Spleen (tissue), 11 donors: ENCODE measurements around the gene RFNG. TPM values are rescaled to one million over a fixed set of nuclear protein-coding genes. Genes with fewer than 3 reads are reported as not detected.
A peak's percentile ranks its signal among the peaks of the same experiment; 100 is the strongest.

Source experiments
- DNase-seq: peaks from one replicate; pipeline ENCODE4 v3.0.0-alpha.2; 2020
- H3K27ac ChIP-seq, 8 donors: fragments of 200-600 bp; sonication (generic) in 7 of 8; 1 replicate in 4 of 8; 2 replicates in 4 of 8; pipeline versions ENCODE4 v1.5.0 to v1.8.0; 2016 to 2021; ENCODE audit warnings: inconsistent platforms in 4 of 8, mild to moderate bottlenecking in 4 of 8, moderate library complexity in 1 of 8
- H3K27me3 ChIP-seq, 7 donors: fragments of 200-600 bp; sonication (generic) in 6 of 7; replicated peaks in 1 of 7; 1 replicate in 4 of 7; 2 replicates in 3 of 7; pipeline versions ENCODE4 v1.5.0 to v1.8.0; 2016 to 2021; ENCODE audit warnings: inconsistent platforms in 3 of 7, mild to moderate bottlenecking in 1 of 7
- H3K36me3 ChIP-seq, 6 donors: fragments of 200-600 bp; sonication (generic) in 5 of 6; 1 replicate in 4 of 6; 2 replicates in 2 of 6; pipeline versions ENCODE4 v1.5.0 to v1.8.0; 2016 to 2021; ENCODE audit warnings: inconsistent platforms in 2 of 6
- H3K4me1 ChIP-seq, 6 donors: fragments of 200-600 bp; sonication (generic) in 5 of 6; 1 replicate in 3 of 6; 2 replicates in 3 of 6; pipeline versions ENCODE4 v1.5.0 to v1.8.0; 2016 to 2021; ENCODE audit warnings: inconsistent platforms in 3 of 6
- H3K4me3 ChIP-seq, 8 donors: fragments of 200-600 bp; sonication (generic) in 7 of 8; 1 replicate in 4 of 8; 2 replicates in 4 of 8; pipeline versions ENCODE4 v1.5.0 to v1.8.0; 2016 to 2021; ENCODE audit warnings: inconsistent platforms in 4 of 8, mild to moderate bottlenecking in 4 of 8, moderate library complexity in 2 of 8
- H3K9me3 ChIP-seq, 8 donors: fragments of 200-600 bp; sonication (generic) in 7 of 8; 1 replicate in 4 of 8; 2 replicates in 4 of 8; pipeline versions ENCODE4 v1.5.0 to v1.8.0; 2016 to 2021; ENCODE audit warnings: inconsistent platforms in 4 of 8
- POLR2A ChIP-seq, 3 donors: fragments of 450-650 bp; IDR thresholded peaks; one replicate each; pipeline ENCODE4 v1.5.1; 2017; ENCODE audit warnings: antibody characterized with exemption in 3 of 3, mild to moderate bottlenecking in 1 of 3
- POLR2AphosphoS5 ChIP-seq, 3 donors: sonication (generic); formaldehyde crosslinking; IDR thresholded peaks; one replicate each; pipeline ENCODE4 v1.5.1; 2017; ENCODE audit warnings: antibody characterized with exemption in 3 of 3
- WGBS, 5 donors: extraction: QIAGEN DNeasy Blood & Tissue Kit in 3 of 5; methylation state at CpG; one replicate each; pipeline versions ENCODE4 v1.1.5 to v1.1.7; 2013 to 2018; 5-methylcytosine and 5-hydroxymethylcytosine counted together
- intact Hi-C: fragments of 100-400 bp; cut with DNase I; formaldehyde crosslinking; loops from one replicate; pipeline ENCODE4 v1.15.0; 2023; ENCODE audit warnings: low total_unique reads
- polyA plus RNA-seq, 3 donors: library from polyadenylated mRNA; stranded (reverse); fragments of 200-250 nt; gene quantifications; one replicate each; pipeline ENCODE4 v1.2.1, GENCODE V29; 2013
- total RNA-seq, 7 donors: library from RNA; depleted of rRNA in 3 of 7; stranded (reverse); fragments of >200 nt in 3 of 7; fragmentation: NEBNext Ultra II Directional in 4 of 7; extraction: Animal tissue kit (Norgen Biotek cat#: 25700) in 4 of 7; gene quantifications; one replicate each; pipeline versions ENCODE4 v1.1.0 to v1.2.1, GENCODE V29; 2016 to 2021
- TF ChIP-seq, protein P1 (sequence below), 11 experiments: fragments of 200-600 bp in 7 of 11; fragments of 450-650 bp in 4 of 11; sonication (generic) in 4 of 11; IDR thresholded peaks in 8 of 11; conservative IDR thresholded peaks in 3 of 11; 1 replicate in 7 of 11; 2 replicates in 4 of 11; pipeline versions ENCODE4 v1.4.0 to v1.8.0; 2016 to 2021; ENCODE audit warnings: antibody characterized with exemption in 11 of 11, inconsistent platforms in 4 of 11, mild to moderate bottlenecking in 1 of 11
- donor health status: healthy with polysubstance abuse.
- donor health status: DM: no; HTN: no; CAD: no; lungs with moderate emphysema.
- donor health status: DM: no; HTN: no; CAD: no.
- donor health status: Bipolar disorder and iron deficiency.
- donor health status: healthy.
- donor health status: DM: no; HTN: no; CAD: no.
- donor health status: DM: yes; HTN: yes; CAD: no.

The RFNG gene
- total and polyA plus RNA-seq, 10 donors, result 21.4 to 42.3 (median 27.2) TPM

DNA sequence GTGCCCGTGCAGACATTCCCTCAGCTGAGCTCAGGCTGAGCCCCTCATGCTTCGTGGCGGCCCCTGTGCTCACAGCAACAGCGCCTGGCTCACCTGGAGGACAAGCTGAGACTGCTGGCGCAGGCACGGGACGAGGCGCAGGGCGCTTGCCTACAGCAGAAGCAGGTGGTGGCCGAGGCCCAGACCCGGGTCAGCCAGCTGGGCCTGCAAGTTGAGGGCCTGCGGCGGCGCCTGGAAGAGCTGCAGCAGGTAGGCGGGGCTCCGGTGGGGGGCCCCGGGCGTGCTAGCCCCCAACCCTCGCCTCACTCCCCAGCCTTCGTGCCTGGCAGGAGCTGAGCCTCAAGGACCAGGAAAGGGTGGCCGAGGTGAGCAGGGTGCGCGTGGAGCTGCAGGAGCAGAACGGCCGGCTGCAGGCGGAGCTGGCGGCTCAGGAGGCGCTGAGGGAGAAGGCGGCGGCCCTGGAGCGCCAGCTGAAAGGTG is 21.6 kb downstream of the RFNG start:
- 63 to 75% (median 68%) methylated on average over 12 to 31 of the region's 31 CpGs for WGBS, 5 donors
- TF ChIP-seq POLR2A (IDR thresholded peaks at IDR 0.05) (no peak), POLR2AphosphoS5 (IDR thresholded peaks at IDR 0.05) (no peak)
- TF ChIP-seq, protein P1, sequence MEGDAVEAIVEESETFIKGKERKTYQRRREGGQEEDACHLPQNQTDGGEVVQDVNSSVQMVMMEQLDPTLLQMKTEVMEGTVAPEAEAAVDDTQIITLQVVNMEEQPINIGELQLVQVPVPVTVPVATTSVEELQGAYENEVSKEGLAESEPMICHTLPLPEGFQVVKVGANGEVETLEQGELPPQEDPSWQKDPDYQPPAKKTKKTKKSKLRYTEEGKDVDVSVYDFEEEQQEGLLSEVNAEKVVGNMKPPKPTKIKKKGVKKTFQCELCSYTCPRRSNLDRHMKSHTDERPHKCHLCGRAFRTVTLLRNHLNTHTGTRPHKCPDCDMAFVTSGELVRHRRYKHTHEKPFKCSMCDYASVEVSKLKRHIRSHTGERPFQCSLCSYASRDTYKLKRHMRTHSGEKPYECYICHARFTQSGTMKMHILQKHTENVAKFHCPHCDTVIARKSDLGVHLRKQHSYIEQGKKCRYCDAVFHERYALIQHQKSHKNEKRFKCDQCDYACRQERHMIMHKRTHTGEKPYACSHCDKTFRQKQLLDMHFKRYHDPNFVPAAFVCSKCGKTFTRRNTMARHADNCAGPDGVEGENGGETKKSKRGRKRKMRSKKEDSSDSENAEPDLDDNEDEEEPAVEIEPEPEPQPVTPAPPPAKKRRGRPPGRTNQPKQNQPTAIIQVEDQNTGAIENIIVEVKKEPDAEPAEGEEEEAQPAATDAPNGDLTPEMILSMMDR (IDR thresholded peaks at IDR 0.05 in 8 of 11, conservative IDR thresholded peaks at IDR 0.05 in 3 of 11), result no peak
- peaks cover 0 to 40% (median 3%) of the 10 kb centered on the region in 6 donors for H3K36me3 ChIP-seq
- peaks cover 0 to 24% (median 7%) of the 10 kb centered on the region in 7 donors for H3K27me3 ChIP-seq
- H3K27ac ChIP-seq, result peak overlapping the region in 2 of 8 donors; percentile 36 to 51
- H3K4me3 ChIP-seq, result peak overlapping the region in 7 of 8 donors; percentile 43 to 80 (median 56)
- DNase-seq, result peak; percentile 81
- no peaks in the 10 kb centered on the region for H3K9me3 ChIP-seq
- H3K4me1 ChIP-seq, result peaks cover 10 to 33% (median 23%) of the 10 kb centered on the region in 6 donors
- intact Hi-C loops, result no loop called here

DNA sequence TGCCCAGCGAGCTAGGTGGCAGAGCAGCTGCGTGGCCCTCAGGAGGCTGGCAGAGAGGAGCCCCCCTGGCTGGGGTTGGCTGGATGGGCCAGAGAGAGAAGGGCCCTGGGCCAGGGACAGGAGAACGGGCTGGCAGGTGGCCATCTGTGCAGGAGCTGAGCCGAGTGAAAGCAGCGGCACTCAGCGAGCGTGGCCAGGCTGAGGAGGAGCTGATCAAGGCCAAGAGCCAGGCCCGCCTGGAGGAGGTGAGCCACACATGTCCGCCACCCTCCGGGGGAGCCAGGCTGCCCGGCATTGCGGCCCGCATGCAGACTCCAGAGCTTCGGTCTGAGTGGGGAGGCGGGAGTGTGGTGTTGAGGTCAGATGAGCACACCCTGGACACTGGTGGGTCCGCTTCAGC is 22.2 kb downstream of the RFNG start:
- Histone ChIP-seq H3K27me3 (peaks cover 0 to 24% (median 7%) of the 10 kb centered on the region in 7 donors), H3K9me3 (no peaks in the 10 kb centered on the region), H3K27ac (no peak overlapping the region), H3K36me3 (peaks cover 0 to 40% (median 3%) of the 10 kb centered on the region in 6 donors), H3K4me1 (peaks cover 10 to 38% (median 25%) of the 10 kb centered on the region in 6 donors), H3K4me3 (no peak overlapping the region)
- no peak for DNase-seq
- 96 to 98% (median 96%) methylated on average over 14 to 16 of the region's 16 CpGs for WGBS, 5 donors
- intact Hi-C loops, result no loop called here
- TF ChIP-seq POLR2A (IDR thresholded peaks at IDR 0.05) (no peak), POLR2AphosphoS5 (IDR thresholded peaks at IDR 0.05) (no peak)
- TF ChIP-seq, protein P1 (IDR thresholded peaks at IDR 0.05 in 8 of 11, conservative IDR thresholded peaks at IDR 0.05 in 3 of 11), result no peak

DNA sequence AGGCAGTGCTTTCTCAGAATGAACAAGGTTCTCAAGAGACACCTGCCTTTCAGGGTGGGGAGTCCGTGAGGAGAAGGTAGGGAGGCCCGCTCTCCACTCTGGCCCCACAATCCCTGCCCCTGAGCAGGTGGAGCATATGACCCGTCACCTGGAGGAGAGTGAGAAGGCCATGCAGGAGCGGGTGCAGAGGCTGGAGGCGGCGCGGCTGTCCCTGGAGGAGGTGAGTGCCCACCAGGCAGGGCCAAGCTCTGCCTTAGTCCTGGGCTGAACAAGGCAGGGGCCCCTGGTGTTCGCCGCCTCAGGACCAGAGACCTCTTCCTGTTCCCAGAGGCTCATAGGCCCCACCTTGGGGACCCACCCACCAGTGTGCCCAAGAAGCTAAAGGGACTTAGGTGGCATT is 22.6 kb downstream of the RFNG start:
- no peak overlapping the region for H3K4me3 ChIP-seq
- H3K4me1 ChIP-seq, result peaks cover 13 to 42% (median 30%) of the 10 kb centered on the region in 6 donors
- peaks cover 0 to 24% (median 7%) of the 10 kb centered on the region in 7 donors for H3K27me3 ChIP-seq
- intact Hi-C loops, result no loop called here
- H3K36me3 ChIP-seq, result peaks cover 0 to 40% (median 3%) of the 10 kb centered on the region in 6 donors
- 92 to 97% (median 96%) methylated on average over 7 to 9 of the region's 9 CpGs for WGBS, 5 donors
- TF ChIP-seq POLR2A (IDR thresholded peaks at IDR 0.05) (no peak), POLR2AphosphoS5 (IDR thresholded peaks at IDR 0.05) (no peak)
- TF ChIP-seq, protein P1 (IDR thresholded peaks at IDR 0.05 in 8 of 11, conservative IDR thresholded peaks at IDR 0.05 in 3 of 11), result no peak
- no peaks in the 10 kb centered on the region for H3K9me3 ChIP-seq
- no peak for DNase-seq
- no peak overlapping the region for H3K27ac ChIP-seq

DNA sequence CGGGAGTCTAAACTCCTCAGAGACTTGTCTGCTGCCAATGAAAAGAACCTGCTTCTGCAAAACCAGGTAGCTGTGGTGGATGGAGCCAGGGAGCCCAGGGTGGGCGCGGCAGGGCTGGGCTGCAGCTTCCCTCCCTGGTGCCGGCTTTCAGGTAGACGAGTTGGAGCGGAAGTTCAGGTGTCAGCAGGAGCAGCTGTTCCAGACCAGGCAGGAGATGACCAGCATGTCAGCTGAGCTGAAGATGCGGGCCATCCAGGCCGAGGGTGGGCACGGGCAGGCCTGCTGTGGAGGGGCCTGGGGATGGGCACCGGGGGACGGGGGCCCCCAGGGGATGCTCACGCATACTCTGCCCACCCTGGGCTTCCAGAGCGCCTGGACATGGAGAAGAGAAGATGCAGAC is 23.4 kb downstream of the RFNG start:
- no peak for DNase-seq
- intact Hi-C loops, result no loop called here
- H3K27ac ChIP-seq, result no peak overlapping the region
- 96 to 99% (median 98%) methylated on average over 5 to 13 of the region's 13 CpGs for WGBS, 5 donors
- no peak for TF ChIP-seq POLR2A (IDR thresholded peaks at IDR 0.05)
- no peak for TF ChIP-seq POLR2AphosphoS5 (IDR thresholded peaks at IDR 0.05)
- TF ChIP-seq, protein P1 (IDR thresholded peaks at IDR 0.05 in 8 of 11, conservative IDR thresholded peaks at IDR 0.05 in 3 of 11), result no peak
- H3K36me3 ChIP-seq, result peaks cover 0 to 40% (median 3%) of the 10 kb centered on the region in 6 donors
- H3K27me3 ChIP-seq, result peaks cover 0 to 24% (median 7%) of the 10 kb centered on the region in 7 donors
- no peaks in the 10 kb centered on the region for H3K9me3 ChIP-seq
- no peak overlapping the region for H3K4me3 ChIP-seq
- peaks cover 18 to 49% (median 36%) of the 10 kb centered on the region in 6 donors for H3K4me1 ChIP-seq
